DOHH2 (cell line): Measurements from ENCODE around the gene FAM174C.
A peak's percentile ranks its signal among the peaks of the same experiment; 100 is the strongest.

Experiments
- H3F3A ChIP-seq: fragments of 200-600 bp; sonication (generic), shearing (Covaris generic); 2 replicates; pipeline ENCODE4 v1.6.0; 2016; ENCODE audit warnings: antibody characterized with exemption, mild to moderate bottlenecking; ENCODE audit not compliant: control insufficient read depth, insufficient read depth
- H3K27ac ChIP-seq: fragments of 200-600 bp; sonication (generic); 2 replicates; pipeline ENCODE4 v1.5.1; 2014; ENCODE audit warnings: low read depth, mild to moderate bottlenecking, low read length, moderate library complexity
- H3K27me3 ChIP-seq: fragments of 200-600 bp; sonication (generic); 2 replicates; pipeline ENCODE4 v1.6.1; 2014; ENCODE audit warnings: mild to moderate bottlenecking, low read length, mixed read lengths; ENCODE audit not compliant: control insufficient read depth
- H3K36me3 ChIP-seq: fragments of 200-600 bp; sonication (generic); 2 replicates; pipeline ENCODE4 v1.6.1; 2014; ENCODE audit warnings: mild to moderate bottlenecking, low read length, moderate library complexity, mixed read lengths; ENCODE audit not compliant: control insufficient read depth
- H3K4me1 ChIP-seq: fragments of 200-600 bp; sonication (generic); 2 replicates; pipeline ENCODE4 v1.6.1; 2014; ENCODE audit warnings: mild to moderate bottlenecking, low read length, mixed read lengths; ENCODE audit not compliant: control insufficient read depth
- H3K4me2 ChIP-seq: fragments of 200-600 bp; sonication (generic); 2 replicates; pipeline ENCODE4 v1.6.0; 2014; ENCODE audit warnings: mild to moderate bottlenecking, low read length, moderate library complexity
- H3K4me3 ChIP-seq: fragments of 200-600 bp; sonication (generic); 2 replicates; pipeline ENCODE4 v1.5.1; 2014; ENCODE audit warnings: mild to moderate bottlenecking, low read length, mixed read lengths
- H3K79me2 ChIP-seq: fragments of 200-600 bp; sonication (generic); 2 replicates; pipeline ENCODE4 v1.6.1; 2014; ENCODE audit warnings: mild to moderate bottlenecking, low read length, mixed read lengths; ENCODE audit not compliant: control insufficient read depth
- H3K9me2 ChIP-seq: fragments of 200-600 bp; sonication (generic); replicated peaks from 2 replicates; pipeline ENCODE4 v1.6.1; 2014; ENCODE audit warnings: mild to moderate bottlenecking, low read length, mixed read lengths; ENCODE audit not compliant: control insufficient read depth
- H3K9me3 ChIP-seq: fragments of 200-600 bp; sonication (generic); 2 replicates; pipeline ENCODE4 v1.6.1; 2014; ENCODE audit warnings: antibody characterized with exemption, low read length, mixed read lengths; ENCODE audit not compliant: control insufficient read depth, insufficient read depth
- H4K20me1 ChIP-seq: fragments of 200-600 bp; sonication (generic); 2 replicates; pipeline ENCODE4 v1.6.0; 2014; ENCODE audit warnings: low read depth, mild to moderate bottlenecking, antibody characterized with exemption, low read length, moderate library complexity; ENCODE audit not compliant: control insufficient read depth, insufficient read depth
- CTCF ChIP-seq: fragments of 200-600 bp; sonication (generic); IDR thresholded peaks from one replicate; pipeline ENCODE4 v1.5.1; 2014; ENCODE audit warnings: antibody characterized with exemption, mild to moderate bottlenecking, low read depth, low read length; ENCODE audit not compliant: poor library complexity, severe bottlenecking
- EZH2phosphoT487 ChIP-seq: fragments of 200-600 bp; sonication (generic); IDR thresholded peaks from 2 replicates; pipeline ENCODE4 v1.6.1; 2017; ENCODE audit warnings: borderline replicate concordance, mild to moderate bottlenecking, antibody characterized with exemption, low read length, moderate library complexity, mixed read lengths

FAM174C gene

GRCh38 chr19:1274081-1274851 is 1.1 kb upstream of the FAM174C start:
- Histone ChIP-seq H3K4me3 (peak overlapping the region; percentile 76), H4K20me1 (peaks cover 19% of the 10 kb centered on the region), H3K27ac (no peak overlapping the region), H3K4me1 (peaks cover 57% of the 10 kb centered on the region), H3K36me3 (peaks cover 91% of the 10 kb centered on the region), H3K9me3 (no peaks in the 10 kb centered on the region), H3K79me2 (peaks cover 70% of the 10 kb centered on the region), H3K4me2 (peak overlapping the region; percentile 96), H3F3A (peaks cover 50% of the 10 kb centered on the region), H3K27me3 (no peaks in the 10 kb centered on the region; the same call in 1 of the 2 replicates), H3K9me2 (no peaks in the 10 kb centered on the region)
- TF ChIP-seq CTCF (no peak), EZH2phosphoT487 (no peak)

- Histone ChIP-seq H3K79me2 (peaks cover 64% of the 10 kb centered on the region), H3F3A (peaks cover 48% of the 10 kb centered on the region)
These were observed 474 bp upstream of the FAM174C start for GRCh38 chr19:1274852-1275259.

GRCh38 chr19:1275976-1276627 is 772 bp downstream of the FAM174C start:
- peaks cover 45% of the 10 kb centered on the region for H3K4me1 ChIP-seq
- H3F3A ChIP-seq, result peaks cover 35% of the 10 kb centered on the region
- H3K9me2 ChIP-seq, result no peaks in the 10 kb centered on the region
- H3K4me2 ChIP-seq, result peak overlapping the region; percentile 96
- H3K27me3 ChIP-seq, result no peaks in the 10 kb centered on the region
- H3K27ac ChIP-seq, result peak overlapping the region; percentile 73
- H3K79me2 ChIP-seq, result peaks cover 51% of the 10 kb centered on the region
- peaks cover 89% of the 10 kb centered on the region for H3K36me3 ChIP-seq
- TF ChIP-seq CTCF, result no peak
- TF ChIP-seq EZH2phosphoT487, result no peak
- H4K20me1 ChIP-seq, result peaks cover 9% of the 10 kb centered on the region
- peak overlapping the region; percentile 76 for H3K4me3 ChIP-seq
- H3K9me3 ChIP-seq, result no peaks in the 10 kb centered on the region

More at GRCh38 chr19:1274852-1275259, 474 bp upstream of the FAM174C start:
- no peaks in the 10 kb centered on the region for H3K9me2 ChIP-seq
- peak overlapping the region; percentile 73 for H3K27ac ChIP-seq
- peaks cover 17% of the 10 kb centered on the region for H4K20me1 ChIP-seq
- TF ChIP-seq EZH2phosphoT487, result no peak
- no peak for TF ChIP-seq CTCF
- H3K4me2 ChIP-seq, result peak overlapping the region; percentile 96
- H3K36me3 ChIP-seq, result peaks cover 93% of the 10 kb centered on the region
- H3K4me3 ChIP-seq, result peak overlapping the region; percentile 76
- no peaks in the 10 kb centered on the region; the same call in 1 of the 2 replicates for H3K27me3 ChIP-seq
- peaks cover 57% of the 10 kb centered on the region for H3K4me1 ChIP-seq
- H3K9me3 ChIP-seq, result no peaks in the 10 kb centered on the region
